ENCODE measurements around the gene RPH3AL.

Gene RPH3AL

DNA sequence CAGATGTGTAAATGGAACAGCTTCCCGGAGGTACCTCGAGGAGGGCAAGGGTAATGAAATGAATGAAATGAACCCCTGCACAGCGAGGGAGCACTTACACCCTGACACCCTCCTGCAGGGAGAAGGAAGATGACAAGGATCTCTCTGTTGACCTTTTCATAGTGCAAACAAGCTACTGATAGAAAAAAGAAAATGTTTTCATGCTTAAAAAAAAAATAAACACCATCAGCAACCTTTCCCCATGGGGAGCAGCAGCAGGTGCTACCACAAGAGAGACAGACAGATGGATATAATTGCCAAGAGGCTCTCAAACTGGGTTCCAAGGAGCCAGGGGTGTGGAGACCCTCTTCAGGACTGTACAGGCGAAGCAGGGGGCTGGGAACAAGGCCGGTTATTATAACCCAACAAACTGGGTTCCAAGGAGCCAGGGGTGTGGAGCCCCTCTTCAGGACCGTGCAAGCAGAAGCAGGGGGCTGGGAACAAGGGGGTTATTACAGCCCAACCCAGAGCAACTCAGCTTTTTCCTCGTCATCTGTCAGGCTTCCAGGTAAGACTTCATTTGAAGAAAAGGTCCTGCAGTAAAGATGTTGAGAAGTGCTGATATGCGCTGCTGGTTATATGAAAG is 718 bp upstream of the RPH3AL start:
- no peak for DNase-seq

- DNase-seq: no peak
These were observed 659 bp downstream of the RPH3AL start for GRCh38 chr17:351875-352420.

GRCh38 chr17:351449-351738 is 1.2 kb downstream of the RPH3AL start:
- no peak for DNase-seq

- peak; percentile 31 for DNase-seq
These were observed 1.7 kb downstream of the RPH3AL start for GRCh38 chr17:350706-351448.

DNA sequence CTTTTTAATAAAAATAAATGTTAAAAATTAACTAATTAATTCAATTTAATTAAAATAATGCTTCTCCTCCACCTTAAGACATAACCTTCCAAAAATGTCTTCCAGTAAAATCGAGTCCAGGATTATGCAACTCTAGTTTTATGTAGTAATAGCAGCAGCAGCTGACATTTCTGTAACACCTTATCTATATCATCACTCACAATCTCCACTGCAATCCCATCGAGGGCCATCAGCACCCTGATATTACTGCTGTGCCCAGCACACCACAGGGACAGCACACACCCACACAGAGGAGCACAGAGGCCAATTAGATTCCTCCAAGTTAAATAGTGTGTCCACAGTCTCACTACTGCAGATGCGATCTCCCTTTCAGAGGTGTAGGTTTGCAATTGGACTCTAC is 2.9 kb downstream of the RPH3AL start:
- no peak for DNase-seq

DNA sequence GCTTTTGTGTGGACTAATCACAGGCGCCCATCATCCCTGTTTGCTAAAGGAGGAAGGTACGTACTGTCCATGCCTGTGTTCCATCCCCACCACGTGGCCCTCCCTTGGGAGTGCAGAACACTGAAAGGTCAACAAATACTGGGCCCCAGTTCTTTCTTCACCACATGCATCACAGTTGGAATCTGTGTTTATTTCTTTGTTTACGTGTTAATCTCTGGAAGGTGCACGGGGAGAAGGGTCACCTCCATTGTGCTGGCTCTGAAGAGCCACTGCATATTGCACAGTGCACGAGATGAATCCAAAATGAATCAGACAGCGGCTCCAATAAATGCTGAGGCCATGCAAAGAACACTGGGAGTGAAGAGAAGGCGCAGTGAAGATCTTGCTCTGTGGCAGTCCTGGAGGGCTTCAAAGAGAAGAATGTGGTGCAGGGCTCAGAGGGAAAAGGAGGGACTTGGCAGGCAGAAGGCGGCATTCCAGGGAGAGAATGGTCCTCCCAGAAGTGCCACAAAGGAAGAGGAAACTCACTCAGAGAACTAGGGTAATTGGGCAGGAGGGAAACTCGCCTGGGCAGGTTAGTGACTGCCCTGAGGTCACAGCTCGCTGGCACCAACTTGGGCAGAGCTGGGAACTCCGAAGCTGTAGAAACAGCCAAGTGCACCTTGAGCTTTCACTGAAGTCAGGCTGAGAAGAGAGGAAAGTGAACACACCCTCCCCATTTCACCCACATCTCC is 3.7 kb downstream of the RPH3AL start:
- DNase-seq: no peak

GRCh38 chr17:348012-348411 is 4.6 kb downstream of the RPH3AL start:
- DNase-seq: no peak

DNA sequence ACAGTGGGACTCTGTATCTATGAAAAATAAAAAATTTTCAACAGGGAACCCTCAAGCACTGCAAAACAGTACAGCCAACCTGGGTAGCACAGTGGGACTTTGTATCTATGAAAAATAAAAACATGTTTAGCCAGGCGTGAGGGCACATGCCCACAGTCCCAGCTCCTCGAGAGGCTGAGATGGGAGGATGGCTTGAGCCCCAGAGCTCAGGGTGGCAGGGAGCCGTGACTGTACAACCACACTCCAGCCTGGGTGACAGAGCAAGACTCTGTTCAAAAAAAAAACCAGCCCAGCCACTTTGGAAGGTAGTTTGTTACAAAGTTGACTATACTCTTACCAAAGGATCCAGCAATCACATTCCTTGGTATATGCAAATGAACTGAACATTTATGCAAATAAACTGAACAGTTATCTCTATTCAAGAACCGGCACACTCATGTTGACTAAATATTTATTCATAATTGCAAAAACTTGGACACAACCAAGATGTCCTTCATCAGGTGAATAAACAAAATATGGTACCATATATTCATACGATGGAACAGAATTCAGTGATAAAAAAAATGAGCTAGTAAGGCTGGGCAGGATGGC is 5.2 kb downstream of the RPH3AL start:
- no peak for DNase-seq

- no peak for DNase-seq
These were observed 6.4 kb downstream of the RPH3AL start for GRCh38 chr17:345992-346785.

DNA sequence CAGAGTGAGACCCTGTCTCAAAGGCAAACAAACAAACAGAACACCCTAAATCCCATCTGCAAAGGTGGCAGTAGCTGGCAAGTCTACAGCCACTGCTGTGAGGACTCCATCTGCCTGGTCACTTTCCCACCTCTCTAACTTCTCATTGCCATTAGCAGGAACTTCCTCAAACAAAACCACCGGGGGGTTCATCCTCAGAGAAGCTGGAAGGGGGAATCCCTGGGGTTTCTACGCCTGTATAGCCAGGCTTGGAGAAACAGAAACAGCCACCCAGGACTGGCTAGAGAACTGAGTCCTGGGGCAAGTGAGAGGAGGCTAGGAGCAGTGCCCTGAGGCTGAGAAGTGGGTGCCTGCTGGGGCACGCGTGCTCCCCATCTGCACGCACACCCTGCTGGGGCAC is 7.3 kb downstream of the RPH3AL start:
- no peak for DNase-seq

GRCh38 chr17:343875-344752 is 8.5 kb downstream of the RPH3AL start:
- no peak for DNase-seq

- no peak for DNase-seq
These were observed 9.4 kb downstream of the RPH3AL start for GRCh38 chr17:343211-343610.

- no peak for DNase-seq
These were observed 12.5 kb downstream of the RPH3AL start for GRCh38 chr17:340074-340473.

- no peak for DNase-seq
These were observed 13.2 kb downstream of the RPH3AL start for GRCh38 chr17:339193-340061.

- no peak for DNase-seq
These were observed 14.0 kb downstream of the RPH3AL start for GRCh38 chr17:338442-339192.

GRCh38 chr17:337866-338265 is 14.7 kb downstream of the RPH3AL start:
- no peak for DNase-seq

DNA sequence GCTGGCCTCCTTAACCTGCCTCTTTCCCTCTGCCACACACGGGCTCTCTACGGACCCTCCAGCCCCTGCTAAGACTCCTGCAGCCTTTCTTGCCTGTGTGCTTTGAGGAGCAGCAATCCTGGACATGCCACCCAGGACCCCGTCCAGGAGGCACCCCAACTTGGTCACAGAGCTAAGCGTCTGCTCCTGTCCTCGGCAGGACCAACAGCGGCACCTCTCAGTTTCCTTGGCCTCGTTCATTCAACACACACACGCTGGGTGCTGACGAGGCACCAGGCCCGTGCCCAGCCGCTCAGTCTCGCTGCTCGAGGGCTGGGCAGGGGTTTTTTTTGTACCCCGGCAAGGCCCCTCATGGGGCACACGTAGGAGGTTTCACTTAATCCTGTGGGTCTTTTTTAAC is 15.2 kb downstream of the RPH3AL start:
- no peak for DNase-seq

GRCh38 chr17:337022-337420 is 15.6 kb downstream of the RPH3AL start:
- no peak for DNase-seq

Data from fibroblast of skin of abdomen (primary cell).